Neural progenitor cell (in vitro differentiated cells): ENCODE data around the gene BFSP1. TPM values are rescaled to one million over a fixed set of nuclear protein-coding genes. Genes with fewer than 3 reads are reported as not detected.

ENCODE experiments used
- DNase-seq: peaks from one replicate; pipeline ENCODE4 v3.0.0-alpha.2; 2016; ENCODE audit warnings: low spot score
- H2AFZ ChIP-seq: fragments of 200-600 bp; sonication (generic); replicated peaks from 2 replicates; pipeline ENCODE4 v1.6.1; 2016; ENCODE audit warnings: antibody characterized with exemption
- H3F3A ChIP-seq: fragments of 200-600 bp; sonication (generic); 2 replicates; pipeline ENCODE4 v1.6.1; 2016; ENCODE audit warnings: antibody characterized with exemption, low read depth
- H3K27ac ChIP-seq: fragments of 200-600 bp; sonication (generic); 2 replicates; pipeline ENCODE4 v1.5.1; 2016; ENCODE audit warnings: mild to moderate bottlenecking
- H3K27me3 ChIP-seq: fragments of 200-600 bp; sonication (generic); 2 replicates; pipeline ENCODE4 v1.6.1; 2016; ENCODE audit warnings: mild to moderate bottlenecking, moderate library complexity
- H3K36me3 ChIP-seq: fragments of 200-600 bp; sonication (generic); 2 replicates; pipeline ENCODE4 v1.5.1; 2016
- H3K4me1 ChIP-seq: fragments of 200-600 bp; sonication (generic); 2 replicates; pipeline ENCODE4 v1.6.1; 2016; ENCODE audit warnings: mixed run types
- H3K4me2 ChIP-seq: fragments of 200-600 bp; sonication (generic); 2 replicates; pipeline ENCODE4 v1.6.1; 2016
- H3K4me3 ChIP-seq: fragments of 200-600 bp; sonication (generic); 2 replicates; pipeline ENCODE4 v1.5.1; 2016
- H3K79me2 ChIP-seq: fragments of 200-600 bp; sonication (generic); 2 replicates; pipeline ENCODE4 v1.6.1; 2016; ENCODE audit warnings: low read depth
- H3K9ac ChIP-seq: fragments of 200-600 bp; sonication (generic); 2 replicates; pipeline ENCODE4 v1.6.1; 2016
- H3K9me3 ChIP-seq: fragments of 200-600 bp; sonication (generic); 2 replicates; pipeline ENCODE4 v1.5.1; 2016; ENCODE audit warnings: low read depth
- H4K20me1 ChIP-seq: fragments of 200-600 bp; sonication (generic); 2 replicates; pipeline ENCODE4 v1.6.1; 2016; ENCODE audit warnings: low read depth
- H3K27ac Mint-ChIP-seq: 3 replicates; pipeline ENCODE4 v1.8.0; 2021; ENCODE audit warnings: mixed read lengths
- H3K27me3 Mint-ChIP-seq: 2 replicates; pipeline ENCODE4 v1.8.0; 2022; ENCODE audit warnings: low read depth, mild to moderate bottlenecking, inconsistent platforms, moderate library complexity, mixed read lengths; ENCODE audit not compliant: insufficient read depth
- H3K36me3 Mint-ChIP-seq: 3 replicates; pipeline ENCODE4 v1.8.0; 2021; ENCODE audit warnings: mixed read lengths
- H3K4me1 Mint-ChIP-seq: 3 replicates; pipeline ENCODE4 v1.8.0; 2021; ENCODE audit warnings: mixed read lengths
- H3K4me3 Mint-ChIP-seq: 3 replicates; pipeline ENCODE4 v1.8.0; 2021; ENCODE audit warnings: mild to moderate bottlenecking, moderate library complexity, mixed read lengths
- H3K9me3 Mint-ChIP-seq: 3 replicates; pipeline ENCODE4 v1.8.0; 2020; ENCODE audit warnings: mixed read lengths
- EZH2 ChIP-seq: fragments of 200-600 bp; sonication (generic); IDR thresholded peaks from 2 replicates; pipeline ENCODE4 v1.6.1; 2017; ENCODE audit warnings: antibody characterized with exemption, mild to moderate bottlenecking, moderate library complexity
- EZH2phosphoT487 ChIP-seq: fragments of 200-600 bp; sonication (generic); IDR thresholded peaks from 2 replicates; pipeline ENCODE4 v1.6.1; 2017; ENCODE audit warnings: antibody characterized with exemption
- total RNA-seq: library from RNA; depleted of rRNA; stranded (reverse); fragments of >200 nt; gene quantifications from 2 replicates; pipeline ENCODE4 v1.2.3, GENCODE V29; 2015; ENCODE audit warnings: low replicate concordance
- TF ChIP-seq, protein P1 (sequence below): fragments of 200-600 bp; sonication (generic); IDR thresholded peaks from 2 replicates; pipeline ENCODE4 v1.5.1; 2017; ENCODE audit warnings: antibody characterized with exemption, mild to moderate bottlenecking

The BFSP1 gene
- total RNA-seq, 1 donor from 2014 or later, result not detected

DNA sequence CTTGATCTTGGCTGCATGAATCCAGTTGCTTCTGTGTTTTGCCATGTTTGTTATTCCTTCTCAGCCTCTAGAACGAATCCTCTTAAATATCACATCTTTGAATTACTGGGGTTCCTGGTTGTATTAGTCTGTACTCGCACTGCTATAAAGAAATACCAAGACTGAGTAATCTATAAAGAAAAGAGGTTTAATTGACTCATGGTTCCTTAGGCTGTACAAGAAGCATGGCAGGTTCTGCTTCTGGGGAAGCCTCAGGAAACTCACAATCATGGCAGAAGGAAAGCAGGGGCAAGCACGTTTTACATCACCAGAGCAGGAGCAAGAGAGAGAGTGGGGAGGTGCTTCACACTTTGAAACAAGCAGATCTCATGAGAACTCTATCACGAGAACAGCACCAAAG lies 18.0 kb upstream of the BFSP1 start:
- Histone ChIP-seq H3K4me2 (no peak overlapping the region), H3K9me3 (no peaks in the 10 kb centered on the region), H3K36me3 (no peaks in the 10 kb centered on the region), H3K79me2 (no peaks in the 10 kb centered on the region), H2AFZ (no peak overlapping the region), H3K9ac (no peak overlapping the region), H3K27ac (no peak overlapping the region), H3K4me1 (no peaks in the 10 kb centered on the region), H3K4me3 (no peak overlapping the region), H4K20me1 (no peaks in the 10 kb centered on the region), H3F3A (no peaks in the 10 kb centered on the region), H3K27me3 (no peaks in the 10 kb centered on the region)
- no peaks in the 10 kb centered on the region for H3K4me1 Mint-ChIP-seq
- no peak for DNase-seq
- no peak for TF ChIP-seq EZH2
- TF ChIP-seq, protein P1, sequence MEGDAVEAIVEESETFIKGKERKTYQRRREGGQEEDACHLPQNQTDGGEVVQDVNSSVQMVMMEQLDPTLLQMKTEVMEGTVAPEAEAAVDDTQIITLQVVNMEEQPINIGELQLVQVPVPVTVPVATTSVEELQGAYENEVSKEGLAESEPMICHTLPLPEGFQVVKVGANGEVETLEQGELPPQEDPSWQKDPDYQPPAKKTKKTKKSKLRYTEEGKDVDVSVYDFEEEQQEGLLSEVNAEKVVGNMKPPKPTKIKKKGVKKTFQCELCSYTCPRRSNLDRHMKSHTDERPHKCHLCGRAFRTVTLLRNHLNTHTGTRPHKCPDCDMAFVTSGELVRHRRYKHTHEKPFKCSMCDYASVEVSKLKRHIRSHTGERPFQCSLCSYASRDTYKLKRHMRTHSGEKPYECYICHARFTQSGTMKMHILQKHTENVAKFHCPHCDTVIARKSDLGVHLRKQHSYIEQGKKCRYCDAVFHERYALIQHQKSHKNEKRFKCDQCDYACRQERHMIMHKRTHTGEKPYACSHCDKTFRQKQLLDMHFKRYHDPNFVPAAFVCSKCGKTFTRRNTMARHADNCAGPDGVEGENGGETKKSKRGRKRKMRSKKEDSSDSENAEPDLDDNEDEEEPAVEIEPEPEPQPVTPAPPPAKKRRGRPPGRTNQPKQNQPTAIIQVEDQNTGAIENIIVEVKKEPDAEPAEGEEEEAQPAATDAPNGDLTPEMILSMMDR, result no peak
- TF ChIP-seq EZH2phosphoT487, result no peak
- H3K9me3 Mint-ChIP-seq, result no peaks in the 10 kb centered on the region
- no peaks in the 10 kb centered on the region for H3K36me3 Mint-ChIP-seq
- H3K27me3 Mint-ChIP-seq, result no peaks in the 10 kb centered on the region
- no peak overlapping the region for H3K27ac Mint-ChIP-seq
- no peak overlapping the region for H3K4me3 Mint-ChIP-seq

DNA sequence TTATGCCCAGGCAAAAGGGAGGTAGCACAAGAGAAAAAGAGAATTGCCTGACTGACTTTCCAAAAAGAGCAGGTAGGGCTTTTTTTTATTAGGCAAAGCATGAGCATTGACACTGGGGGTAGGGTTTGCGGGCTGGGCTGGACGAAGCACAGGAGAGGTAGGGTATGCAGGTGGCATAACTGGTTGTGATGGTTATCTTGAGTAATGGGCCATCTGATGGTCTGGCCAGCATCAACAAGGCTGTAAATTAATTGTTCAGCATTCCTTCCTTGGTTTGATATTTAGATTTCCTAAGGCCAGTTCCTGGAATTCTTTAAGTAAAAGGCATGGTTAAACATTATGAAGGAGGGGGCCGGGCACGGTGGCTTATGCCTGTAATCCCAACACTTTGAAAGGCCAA lies 13.9 kb upstream of the BFSP1 start:
- Histone ChIP-seq H3K9me3 (no peaks in the 10 kb centered on the region), H3K4me2 (no peak overlapping the region), H2AFZ (no peak overlapping the region), H3K4me3 (no peak overlapping the region), H3K27ac (no peak overlapping the region), H3K27me3 (peaks cover 3% of the 10 kb centered on the region), H3K79me2 (no peaks in the 10 kb centered on the region), H3F3A (no peaks in the 10 kb centered on the region), H3K36me3 (no peaks in the 10 kb centered on the region), H3K4me1 (no peaks in the 10 kb centered on the region), H3K9ac (no peak overlapping the region), H4K20me1 (no peaks in the 10 kb centered on the region)
- H3K9me3 Mint-ChIP-seq, result no peaks in the 10 kb centered on the region
- no peak overlapping the region for H3K4me3 Mint-ChIP-seq
- peaks cover 8% of the 10 kb centered on the region for H3K27me3 Mint-ChIP-seq
- H3K27ac Mint-ChIP-seq, result no peak overlapping the region
- no peaks in the 10 kb centered on the region for H3K36me3 Mint-ChIP-seq
- TF ChIP-seq EZH2 (no peak), EZH2phosphoT487 (no peak)
- TF ChIP-seq, protein P1, result no peak
- no peak for DNase-seq
- H3K4me1 Mint-ChIP-seq, result no peaks in the 10 kb centered on the region

DNA sequence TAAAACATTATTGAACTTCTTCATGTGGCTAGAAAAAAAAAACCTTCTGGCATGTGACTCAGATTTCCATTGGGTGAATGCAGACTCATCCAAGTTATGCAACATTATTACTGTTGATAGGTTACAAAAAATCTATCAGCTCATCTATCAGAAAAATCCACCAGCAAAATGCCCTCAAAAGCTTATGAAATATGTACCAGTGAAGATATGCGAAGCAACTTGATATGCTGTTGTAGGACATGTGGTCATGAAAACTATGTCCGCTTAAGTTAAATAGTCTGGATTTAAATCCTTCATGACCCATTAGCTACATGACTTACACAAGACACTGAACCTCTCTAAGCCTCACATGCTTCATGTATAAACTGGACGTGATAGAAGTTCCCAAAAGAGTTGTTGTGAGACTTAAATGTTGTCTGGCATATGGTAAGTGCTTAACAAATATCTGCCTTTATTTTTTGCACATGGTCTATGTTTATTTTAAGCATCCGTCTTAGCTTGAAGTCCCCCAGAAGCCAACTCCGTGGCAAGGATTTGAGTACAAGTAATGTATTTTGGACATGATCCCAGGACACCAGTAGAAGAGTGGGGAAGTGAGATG lies 12.5 kb upstream of the BFSP1 start:
- Histone ChIP-seq H3K9ac (no peak overlapping the region), H3F3A (no peaks in the 10 kb centered on the region), H3K27me3 (peaks cover 16% of the 10 kb centered on the region), H3K79me2 (no peaks in the 10 kb centered on the region), H4K20me1 (no peaks in the 10 kb centered on the region), H3K36me3 (no peaks in the 10 kb centered on the region), H3K4me1 (no peaks in the 10 kb centered on the region), H3K27ac (no peak overlapping the region), H3K9me3 (no peaks in the 10 kb centered on the region), H3K4me3 (no peak overlapping the region), H3K4me2 (no peak overlapping the region), H2AFZ (no peak overlapping the region)
- H3K4me3 Mint-ChIP-seq, result no peak overlapping the region
- TF ChIP-seq EZH2 (no peak), EZH2phosphoT487 (no peak)
- TF ChIP-seq, protein P1, result no peak
- H3K4me1 Mint-ChIP-seq, result peaks cover 2% of the 10 kb centered on the region
- DNase-seq, result no peak
- H3K9me3 Mint-ChIP-seq, result no peaks in the 10 kb centered on the region
- H3K36me3 Mint-ChIP-seq, result no peaks in the 10 kb centered on the region
- H3K27me3 Mint-ChIP-seq, result peaks cover 10% of the 10 kb centered on the region
- no peak overlapping the region for H3K27ac Mint-ChIP-seq
